Keratinocyte (primary cell): Measurements from ENCODE around the gene SLC39A11.

Experiments used
- EZH2 ChIP-seq: IDR thresholded peaks from one replicate; pipeline ENCODE4 v1.6.1; 2012; ENCODE audit warnings: inconsistent platforms, mild to moderate bottlenecking, low read length, moderate library complexity
- TF ChIP-seq, protein P1 (sequence below), 3 experiments: IDR thresholded peaks in 1 of 3; conservative IDR thresholded peaks in 1 of 3; optimal IDR thresholded peaks in 1 of 3; 2 replicates in 2 of 3; 3 replicates in 1 of 3; pipeline versions ENCODE3 to v1.5.1; 2011; ENCODE audit warnings: low read length in 3 of 3, mild to moderate bottlenecking in 3 of 3, moderate library complexity in 2 of 3, control low read depth in 1 of 3, inconsistent platforms in 1 of 3; ENCODE audit not compliant: insufficient read depth in 2 of 3; ENCODE audit errors: extremely low read depth in 1 of 3

- TF ChIP-seq, protein P1, sequence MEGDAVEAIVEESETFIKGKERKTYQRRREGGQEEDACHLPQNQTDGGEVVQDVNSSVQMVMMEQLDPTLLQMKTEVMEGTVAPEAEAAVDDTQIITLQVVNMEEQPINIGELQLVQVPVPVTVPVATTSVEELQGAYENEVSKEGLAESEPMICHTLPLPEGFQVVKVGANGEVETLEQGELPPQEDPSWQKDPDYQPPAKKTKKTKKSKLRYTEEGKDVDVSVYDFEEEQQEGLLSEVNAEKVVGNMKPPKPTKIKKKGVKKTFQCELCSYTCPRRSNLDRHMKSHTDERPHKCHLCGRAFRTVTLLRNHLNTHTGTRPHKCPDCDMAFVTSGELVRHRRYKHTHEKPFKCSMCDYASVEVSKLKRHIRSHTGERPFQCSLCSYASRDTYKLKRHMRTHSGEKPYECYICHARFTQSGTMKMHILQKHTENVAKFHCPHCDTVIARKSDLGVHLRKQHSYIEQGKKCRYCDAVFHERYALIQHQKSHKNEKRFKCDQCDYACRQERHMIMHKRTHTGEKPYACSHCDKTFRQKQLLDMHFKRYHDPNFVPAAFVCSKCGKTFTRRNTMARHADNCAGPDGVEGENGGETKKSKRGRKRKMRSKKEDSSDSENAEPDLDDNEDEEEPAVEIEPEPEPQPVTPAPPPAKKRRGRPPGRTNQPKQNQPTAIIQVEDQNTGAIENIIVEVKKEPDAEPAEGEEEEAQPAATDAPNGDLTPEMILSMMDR (optimal IDR thresholded peaks at IDR 0.05 in 1 of 3, IDR thresholded peaks at IDR 0.05 in 1 of 3, conservative IDR thresholded peaks at IDR 0.05 in 1 of 3; ENCODE audit: extremely low read depth in 1 of 3, insufficient read depth in 2 of 3, low read length in 3 of 3) = no peak
- no peak for TF ChIP-seq EZH2
Measured at GRCh38 chr17:72931635-72932034, 160.9 kb downstream of the SLC39A11 start.
